ENCODE results near the gene CNTD1.

- TF ChIP-seq GATA3 (IDR thresholded peaks at IDR 0.05; ENCODE audit: low read depth, low read length), result no peak
- TF ChIP-seq GATA2 (IDR thresholded peaks at IDR 0.05; ENCODE audit: low read depth, low read length), result no peak
These were observed 15.4 kb upstream of the CNTD1 start for GRCh38 chr17:42783062-42783790.
